Fibroblast of skin of left biceps (primary cell): Measurements from ENCODE around the gene FKBP6.
"Not testable (repeated sequence)": the region's sequence is repeated elsewhere in the genome, so short reads cannot be mapped to it uniquely, and the experiment has no call there.

Experiments
- DNase-seq, 2 experiments: peaks; one replicate each; pipeline ENCODE4 v3.0.0-alpha.2; 2013; ENCODE audit warnings: low read depth in 2 of 2

FKBP6 gene

DNA sequence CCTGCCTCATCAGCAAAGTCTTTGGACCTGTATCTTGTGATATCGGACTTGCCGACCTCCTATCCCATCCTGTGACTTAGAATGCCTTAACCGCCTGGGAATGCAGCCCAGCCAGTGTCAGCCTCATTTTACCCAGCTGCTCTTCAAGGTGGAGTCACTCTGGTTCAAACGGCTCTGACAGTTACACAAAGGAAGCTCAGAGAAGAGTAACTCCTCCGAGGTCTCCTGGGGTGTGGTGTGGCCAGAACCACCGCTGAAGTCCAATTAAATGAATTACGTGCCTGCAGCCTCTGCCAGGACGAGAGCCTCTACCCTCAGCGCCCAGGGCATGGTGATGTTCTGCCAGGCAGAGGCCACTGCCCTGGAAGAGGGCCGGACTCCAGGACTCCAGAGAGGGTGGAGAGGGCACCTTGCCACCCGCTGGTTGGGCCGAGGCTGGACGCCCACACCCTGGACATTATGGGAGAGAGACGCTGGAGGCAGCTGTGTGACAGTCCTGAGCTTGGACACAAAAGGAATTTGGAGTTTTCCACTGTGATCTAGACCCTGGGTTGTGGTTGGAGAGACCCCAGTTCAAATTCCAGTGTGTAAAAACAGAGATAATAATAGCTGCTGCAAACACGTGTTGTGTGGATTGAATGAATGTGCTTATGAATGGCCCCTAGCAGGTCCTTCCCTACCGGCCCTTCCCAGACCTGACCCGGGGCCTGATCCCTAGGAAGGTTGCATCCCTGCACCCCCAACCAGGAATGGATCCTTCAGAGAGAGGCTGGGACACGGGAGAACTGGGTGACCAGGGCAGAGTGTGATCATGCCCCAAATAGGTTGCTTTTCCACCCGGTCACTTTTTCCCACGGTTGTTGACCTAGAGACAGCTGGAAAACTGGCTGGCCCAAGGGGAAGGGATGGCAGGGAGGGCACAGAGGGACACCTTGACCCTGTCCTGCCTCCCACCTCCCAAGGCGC, 67.9 kb downstream of the FKBP6 start:
- DNase-seq, result no peak

DNA sequence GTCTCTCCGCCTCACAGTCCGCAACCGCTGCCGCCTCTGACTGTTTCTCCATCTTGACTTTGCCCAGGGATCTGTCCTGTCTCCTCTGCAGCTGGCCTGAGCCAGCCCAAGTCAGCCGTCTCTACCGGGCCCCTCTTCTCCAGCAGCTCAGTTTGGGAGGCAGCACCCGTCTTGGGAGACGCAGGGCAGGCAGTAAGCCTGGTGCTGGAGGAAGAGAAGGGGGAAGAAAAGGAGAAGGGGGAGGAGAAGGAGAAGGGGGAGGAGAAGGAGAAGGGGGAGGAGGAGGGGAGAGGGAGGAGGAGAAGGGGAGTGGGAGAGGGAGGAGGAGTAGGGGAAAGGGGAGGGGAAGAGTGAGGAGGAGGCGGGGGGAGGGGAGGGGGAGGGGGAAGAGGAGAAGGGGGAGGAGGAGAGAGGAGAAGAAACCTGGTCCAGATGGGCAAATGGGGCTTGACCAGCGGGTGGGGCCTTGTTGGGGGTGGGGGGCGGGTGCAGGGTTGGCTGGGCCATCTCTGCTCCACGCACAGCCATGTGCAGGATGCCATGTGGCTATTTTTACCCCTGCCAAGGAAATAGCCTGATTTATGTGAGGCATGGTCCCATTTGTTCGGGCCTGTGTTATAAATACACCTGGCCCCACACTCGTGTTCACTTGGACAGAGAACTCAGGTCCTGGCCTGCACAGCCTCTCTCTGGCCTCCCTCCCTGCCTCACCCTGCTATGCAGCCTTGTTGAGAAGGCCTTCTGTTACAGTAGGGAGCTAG, 69.7 kb downstream of the FKBP6 start:
- DNase-seq, result no peak

DNA sequence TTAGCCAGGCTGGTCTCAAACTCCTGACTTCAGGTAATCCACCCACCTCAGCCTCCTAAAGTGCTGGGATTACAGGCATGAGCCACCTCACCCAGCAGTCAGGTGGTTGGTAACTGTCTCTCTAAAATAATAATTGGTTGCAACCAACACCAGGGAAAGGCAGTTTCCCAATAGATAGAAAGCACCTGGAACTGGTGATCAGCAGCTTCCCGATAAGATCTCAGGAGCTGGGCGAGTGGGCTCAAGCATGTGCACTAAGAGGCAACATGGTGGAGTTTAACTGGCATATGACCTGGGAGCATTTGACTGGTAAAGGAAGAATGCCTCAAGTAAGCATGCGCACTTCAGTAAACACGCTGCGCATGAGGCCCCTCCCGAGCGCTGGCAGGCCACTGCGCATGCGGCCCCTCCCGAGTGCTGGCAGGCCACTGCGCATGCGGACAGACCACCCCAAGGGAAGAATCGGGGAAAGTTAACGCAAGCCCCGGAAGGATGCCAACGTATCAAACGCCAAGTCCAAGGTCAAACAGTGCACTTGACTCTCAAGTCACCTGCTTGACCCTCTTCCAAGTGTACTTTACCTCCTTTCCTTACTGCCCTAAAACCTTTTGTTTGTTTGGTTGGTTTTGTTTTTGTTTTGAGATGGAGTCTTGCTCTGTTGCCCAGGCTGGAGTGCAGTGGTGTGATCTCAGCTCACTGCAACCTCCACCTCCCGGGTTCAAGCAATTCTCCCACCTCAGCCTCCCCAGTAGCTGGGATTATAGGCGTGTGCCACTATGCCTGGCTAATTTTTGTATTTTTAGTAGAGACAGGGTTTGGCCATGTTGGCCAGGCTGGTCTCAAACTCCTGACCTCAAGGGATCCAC, 71.5 kb downstream of the FKBP6 start:
- DNase-seq, result peak; percentile 34 to 37

DNA sequence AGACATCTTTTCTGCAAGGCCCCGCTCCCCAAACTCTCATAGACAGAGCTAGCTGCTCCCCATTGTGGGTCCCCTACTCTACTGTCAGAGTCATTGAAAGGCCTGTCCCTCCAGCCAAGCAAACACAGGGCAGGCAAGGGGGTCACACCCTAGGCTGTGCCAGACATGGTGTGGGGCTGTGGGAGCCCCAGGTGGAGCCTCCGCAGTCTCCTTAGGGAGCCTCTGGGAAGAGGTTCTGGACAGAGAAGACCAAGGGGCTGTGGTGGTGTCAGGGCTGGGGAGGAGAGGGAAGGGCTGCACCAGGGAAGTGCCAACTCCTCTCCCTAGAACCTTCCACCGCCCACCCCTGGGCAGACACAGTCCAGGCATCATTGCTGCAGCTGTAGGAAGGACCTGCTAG, 76.9 kb downstream of the FKBP6 start:
- DNase-seq, result not testable (repeated sequence)
